Left kidney (tissue), 2 donors: ENCODE measurements around the gene TM4SF20. TPM values are rescaled to one million over a fixed set of nuclear protein-coding genes. Genes with fewer than 3 reads are reported as not detected.
A peak's percentile ranks its signal among the peaks of the same experiment; 100 is the strongest.
"Not testable (repeated sequence)": the region's sequence is repeated elsewhere in the genome, so short reads cannot be mapped to it uniquely, and the experiment has no call there.

Experiments
- DNase-seq: peaks from one replicate; pipeline ENCODE4 v3.0.0-alpha.2; 2013
- polyA plus RNA-seq: library from polyadenylated mRNA; unstranded; fragments of 120-200 nt; gene quantifications from one replicate; pipeline ENCODE4 v1.2.1, GENCODE V29; 2013; ENCODE audit not compliant: insufficient read length

The TM4SF20 gene
- polyA plus RNA-seq, 1 donor = 0.27 TPM

DNA sequence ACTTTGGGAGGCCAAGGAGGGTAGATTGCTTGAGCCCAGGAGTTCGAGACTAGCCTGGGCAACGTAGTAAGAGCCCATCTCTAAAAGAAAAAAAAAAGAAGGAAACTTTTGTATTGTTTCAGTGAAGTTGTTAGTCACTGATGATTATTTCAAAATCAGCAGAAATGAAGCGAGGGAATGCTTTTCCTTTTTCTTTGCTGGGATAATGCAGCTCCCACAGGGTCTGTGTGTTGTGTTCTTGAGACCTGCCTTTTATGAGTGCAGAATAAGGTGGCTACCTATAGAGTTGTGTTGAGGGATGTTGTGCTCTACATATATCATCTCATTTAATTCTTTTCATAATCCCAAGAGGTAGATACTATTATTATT, 11.7 kb downstream of the TM4SF20 start:
- DNase-seq = no peak

DNA sequence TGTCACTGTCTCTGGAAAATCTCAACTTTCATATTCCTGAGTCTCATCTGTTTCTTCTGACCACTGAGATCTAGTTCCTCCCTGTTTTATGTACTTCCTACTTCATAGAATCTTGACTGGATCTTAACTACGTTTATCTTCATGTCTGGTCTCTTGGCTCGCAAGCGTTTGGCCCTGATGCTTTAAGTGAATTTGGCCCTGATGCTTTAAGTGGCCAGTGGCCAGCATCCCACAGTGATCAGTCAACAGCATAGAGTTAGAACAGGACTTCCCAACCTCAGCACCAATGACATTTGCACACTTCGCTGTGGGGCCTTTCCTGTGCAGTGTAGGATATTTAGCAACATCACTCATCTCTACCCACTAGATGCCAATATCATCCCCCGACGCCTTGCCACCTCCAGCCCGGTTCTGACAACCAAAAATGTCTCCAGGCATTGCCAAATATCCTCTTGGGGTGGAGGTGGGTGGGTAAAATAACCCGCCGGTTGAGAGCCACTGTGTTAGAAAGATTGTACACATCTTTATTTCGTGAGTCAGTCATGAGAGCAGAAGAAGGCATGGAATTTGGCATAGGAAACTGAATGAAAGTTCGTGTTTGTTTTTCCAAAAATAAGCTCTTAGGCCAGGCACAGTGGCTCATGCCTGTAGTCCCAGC, 12.2 kb downstream of the TM4SF20 start:
- no peak for DNase-seq

DNA sequence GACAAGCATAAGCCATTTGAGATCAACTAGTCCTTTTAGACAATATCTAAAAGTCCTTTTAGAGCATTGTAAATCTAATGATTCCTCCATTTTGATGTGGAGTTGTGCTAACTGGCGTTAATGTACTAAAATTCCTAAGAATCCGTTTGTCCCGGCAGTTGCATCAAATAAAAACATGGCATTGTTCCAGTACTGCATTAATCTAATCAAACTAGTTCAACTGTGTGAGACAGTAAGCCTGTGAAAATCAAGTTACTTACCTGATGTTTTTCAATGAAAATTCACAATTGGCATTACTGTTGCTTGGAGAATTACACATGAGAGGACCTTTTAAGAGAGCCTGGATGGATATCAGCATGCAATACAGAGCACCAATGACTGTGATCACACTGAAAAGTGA, 13.3 kb downstream of the TM4SF20 start:
- DNase-seq = no peak

DNA sequence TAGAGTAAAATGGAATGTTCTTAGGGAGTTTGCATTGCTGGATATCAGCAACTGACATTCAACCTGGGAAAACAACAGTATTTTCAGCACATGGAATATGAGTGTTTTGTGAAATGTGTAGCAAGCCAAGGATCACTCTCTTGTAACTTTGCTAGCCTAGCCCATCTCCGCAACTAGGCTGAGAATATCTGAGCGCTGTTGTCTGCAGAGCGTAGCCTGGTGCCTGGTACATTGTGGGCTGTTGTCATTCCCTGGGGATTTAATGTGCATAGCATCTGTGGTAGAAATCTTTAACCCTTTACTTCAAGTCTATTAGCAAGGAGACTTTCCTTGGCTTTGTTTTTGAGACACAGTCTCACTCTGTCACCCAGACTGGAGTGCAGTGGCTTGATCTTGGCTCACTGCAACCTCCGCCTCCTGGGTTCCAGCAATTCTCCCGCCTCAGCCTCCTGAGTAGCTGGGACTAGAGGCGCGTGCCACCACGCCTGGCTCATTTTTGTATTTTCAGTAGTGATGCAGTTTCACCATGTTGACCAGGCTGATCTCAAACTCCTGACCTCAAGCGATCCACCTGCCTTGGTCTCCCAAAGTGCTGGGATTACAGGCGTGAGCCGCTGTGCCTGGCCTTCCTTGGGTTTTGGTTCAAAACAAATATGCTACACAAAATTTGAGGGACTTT, 14.4 kb downstream of the TM4SF20 start:
- not testable (repeated sequence) for DNase-seq

DNA sequence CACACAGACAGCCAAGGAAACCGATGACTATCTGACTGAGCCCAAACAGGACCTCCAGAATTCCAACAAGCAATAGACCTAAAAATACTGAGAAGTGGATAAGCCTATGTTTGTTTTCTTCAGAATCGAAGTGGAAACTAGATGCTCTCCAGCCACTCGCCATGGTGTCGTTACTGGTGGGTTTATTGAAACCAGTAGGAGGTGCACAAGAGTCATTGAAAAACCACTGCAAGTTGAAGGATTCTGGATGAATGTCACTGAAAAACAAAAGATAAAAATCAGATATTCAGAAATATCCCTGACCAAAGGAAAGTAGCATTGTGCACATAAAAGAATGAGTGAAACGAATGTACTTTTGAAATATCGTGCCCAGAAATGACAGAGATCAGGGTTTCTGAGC, 15.3 kb downstream of the TM4SF20 start:
- DNase-seq = no peak

DNA sequence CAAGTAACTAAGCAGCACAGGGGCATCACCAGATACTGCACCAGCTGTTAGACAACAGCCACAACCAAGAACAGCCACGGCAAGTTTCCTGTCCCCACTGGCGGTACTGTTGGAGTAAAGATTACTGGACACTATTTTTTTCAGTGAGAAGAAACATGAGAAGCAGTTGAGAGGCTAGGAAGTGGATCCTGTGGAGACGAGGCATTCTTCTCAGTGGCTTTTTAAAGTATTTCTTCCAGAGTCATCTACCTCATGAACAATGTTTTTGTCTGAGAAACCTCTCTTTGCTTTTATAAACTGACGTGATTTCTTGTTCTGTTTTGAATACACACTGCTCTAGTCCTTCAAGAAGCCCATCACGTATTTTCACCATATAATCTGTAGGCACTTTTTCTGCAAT, 18.8 kb downstream of the TM4SF20 start:
- no peak for DNase-seq

DNA sequence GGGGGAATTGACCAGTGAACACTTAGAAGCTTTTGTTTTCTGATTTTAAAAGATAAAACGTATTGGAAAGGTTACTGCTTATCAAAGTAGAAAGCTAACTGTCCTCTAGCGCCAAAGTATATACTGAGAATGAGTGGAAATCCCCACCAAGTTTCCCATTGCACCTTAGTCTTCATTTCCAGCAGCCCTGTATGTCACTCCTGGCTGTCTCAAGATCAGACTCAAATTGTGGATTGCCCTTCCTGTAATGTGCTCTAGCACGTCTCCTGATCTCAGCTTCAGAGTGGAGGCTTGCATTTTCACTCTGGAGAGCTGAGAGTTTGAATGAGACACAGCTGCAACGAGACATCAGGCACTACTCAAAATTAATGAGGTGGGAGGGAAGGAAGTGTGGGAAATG, 27.5 kb downstream of the TM4SF20 start:
- DNase-seq = no peak

DNA sequence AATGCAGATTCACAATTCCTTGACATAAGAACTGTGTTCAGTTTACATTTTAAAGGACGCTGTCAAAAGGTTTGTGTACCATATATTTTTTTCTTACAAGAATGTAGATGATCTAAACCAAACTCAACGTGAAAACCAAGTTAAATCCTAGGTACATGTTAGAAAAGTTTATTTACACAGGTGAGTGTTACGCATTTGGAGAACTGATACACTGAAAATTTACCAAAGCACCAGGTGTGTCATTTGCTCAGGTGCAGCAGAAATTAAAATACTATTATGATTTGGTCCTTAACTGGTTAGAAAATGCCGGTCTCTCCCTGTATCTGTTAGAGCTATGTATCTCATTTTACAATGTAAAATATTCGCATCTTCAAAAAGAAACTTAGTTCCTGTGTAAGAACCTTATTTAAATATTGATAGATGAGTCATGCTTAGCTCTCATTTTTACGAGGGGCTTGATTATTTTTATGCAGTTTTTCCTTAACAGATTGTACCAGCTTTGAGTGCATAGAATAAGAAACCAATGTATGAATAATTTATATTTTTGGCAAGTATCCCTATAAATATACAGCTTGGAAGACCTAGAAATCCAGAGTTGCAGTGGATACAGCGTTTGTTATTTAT, 29.0 kb downstream of the TM4SF20 start:
- DNase-seq = no peak

DNA sequence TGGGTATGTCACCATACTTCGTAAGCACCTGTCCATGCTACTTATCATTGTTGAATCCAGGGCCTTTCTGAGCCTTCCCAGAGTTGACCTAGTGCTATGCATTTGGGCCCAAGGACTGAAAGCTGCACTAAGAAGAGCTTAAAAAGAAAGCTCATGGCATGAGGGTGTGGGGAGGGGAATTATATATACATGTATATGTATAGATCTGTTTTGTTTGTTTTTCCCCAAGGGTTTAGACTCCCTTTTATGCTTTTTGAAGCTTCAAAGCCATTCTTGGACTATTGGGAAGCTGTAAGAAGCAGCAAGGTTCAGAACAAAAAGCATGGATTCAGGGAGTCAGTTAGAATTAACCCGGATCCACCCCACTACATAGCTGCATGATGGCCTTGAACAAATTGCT, 30.8 kb downstream of the TM4SF20 start:
- DNase-seq = no peak

DNA sequence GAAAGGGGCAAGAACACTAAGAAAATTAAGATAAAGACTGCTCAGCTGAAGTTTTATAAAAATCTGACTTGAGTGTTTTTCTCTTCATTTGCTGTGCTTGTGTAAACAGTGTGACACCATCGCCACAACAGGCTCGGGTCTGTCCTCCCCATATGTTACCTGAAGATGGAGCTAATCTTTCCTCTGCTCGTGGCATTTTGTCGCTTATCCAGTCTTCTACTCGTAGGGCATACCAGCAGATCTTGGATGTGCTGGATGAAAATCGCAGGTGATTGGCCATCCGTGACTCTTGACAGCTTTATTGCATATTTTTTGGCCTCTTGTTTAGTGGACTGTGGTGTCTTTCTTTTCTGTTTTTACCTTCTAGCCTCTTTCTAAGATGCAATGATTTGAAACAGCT, 32.0 kb downstream of the TM4SF20 start:
- DNase-seq = peak; percentile 19

DNA sequence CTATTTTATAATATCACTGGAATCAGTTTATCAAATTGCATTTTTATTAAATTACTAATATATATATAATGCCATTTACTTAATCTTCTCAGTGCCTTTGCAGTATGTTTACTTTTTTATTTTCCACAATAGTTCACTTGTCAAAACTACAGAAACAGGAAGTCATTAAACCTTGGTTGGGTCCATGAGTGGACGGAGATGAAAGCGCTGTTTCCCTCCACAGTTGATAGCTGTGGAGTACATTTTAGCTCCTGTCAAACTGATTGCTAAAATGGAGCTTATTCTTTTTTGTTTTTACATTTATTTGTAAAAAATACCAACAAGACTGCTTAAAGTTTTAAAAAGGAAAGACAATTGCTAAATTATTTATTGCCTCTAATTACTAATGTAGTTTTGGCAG, 34.9 kb downstream of the TM4SF20 start:
- DNase-seq = no peak

DNA sequence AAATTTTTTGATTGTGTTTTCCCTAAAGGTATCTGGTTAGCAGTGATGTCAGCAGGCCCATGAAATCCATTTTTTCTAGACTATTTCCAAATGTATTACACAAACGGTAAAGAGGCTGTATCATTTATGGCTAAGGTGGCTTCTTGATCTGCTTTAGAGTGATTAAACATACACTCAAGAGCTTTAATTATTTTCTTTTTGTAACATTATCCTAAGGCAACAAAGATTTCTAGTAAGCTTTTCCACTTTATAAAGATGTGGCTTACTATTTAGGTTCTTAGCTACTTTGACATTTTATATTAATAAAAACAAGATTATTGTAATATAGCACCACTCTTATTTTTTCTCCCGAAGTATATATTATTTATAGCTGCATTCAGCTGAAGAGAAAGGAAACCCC, 37.6 kb downstream of the TM4SF20 start:
- DNase-seq = no peak

DNA sequence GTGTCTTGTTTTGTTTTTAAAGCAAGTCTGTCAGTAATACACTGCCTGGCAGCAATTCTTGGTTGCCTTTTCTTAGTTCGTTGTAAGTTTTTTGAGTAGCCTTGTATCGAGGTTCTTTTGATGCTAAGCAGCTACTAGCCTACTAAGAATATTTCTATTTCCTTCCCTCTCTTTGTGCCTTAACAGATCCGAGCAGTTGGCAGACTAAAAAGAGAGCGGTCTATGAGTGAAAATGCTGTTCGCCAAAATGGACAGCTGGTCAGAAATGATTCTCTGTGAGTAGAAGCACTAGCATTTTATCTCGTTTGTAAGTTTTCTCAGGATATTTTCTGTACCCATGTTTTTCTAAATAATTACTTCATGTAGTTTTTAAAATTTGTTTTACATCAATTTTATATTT, 39.0 kb downstream of the TM4SF20 start:
- DNase-seq = no peak

DNA sequence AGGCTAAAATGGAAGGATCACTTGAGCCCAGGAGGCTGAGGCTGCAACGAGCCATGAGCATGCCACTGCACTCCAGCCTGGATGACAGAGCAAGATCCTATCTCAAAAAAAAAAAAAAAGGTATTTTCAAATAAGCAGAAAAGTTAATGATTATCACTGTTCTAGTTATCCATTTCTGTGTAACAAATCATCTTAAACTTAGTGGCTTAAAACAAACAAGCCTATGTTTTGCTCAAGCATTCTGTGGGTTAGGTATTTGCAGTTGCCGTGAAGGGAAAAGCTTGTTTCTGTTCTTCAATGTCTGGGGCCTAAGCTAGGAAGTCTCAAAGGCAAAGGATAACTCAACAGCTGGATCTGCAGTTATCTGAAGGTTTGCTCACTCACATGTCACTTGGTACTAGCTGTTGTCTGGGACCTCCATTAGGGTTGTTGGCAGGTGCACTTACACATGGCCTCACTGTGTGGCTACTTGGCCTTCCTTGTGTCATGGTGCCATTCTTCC, 40.0 kb downstream of the TM4SF20 start:
- peak; percentile 14 for DNase-seq

DNA sequence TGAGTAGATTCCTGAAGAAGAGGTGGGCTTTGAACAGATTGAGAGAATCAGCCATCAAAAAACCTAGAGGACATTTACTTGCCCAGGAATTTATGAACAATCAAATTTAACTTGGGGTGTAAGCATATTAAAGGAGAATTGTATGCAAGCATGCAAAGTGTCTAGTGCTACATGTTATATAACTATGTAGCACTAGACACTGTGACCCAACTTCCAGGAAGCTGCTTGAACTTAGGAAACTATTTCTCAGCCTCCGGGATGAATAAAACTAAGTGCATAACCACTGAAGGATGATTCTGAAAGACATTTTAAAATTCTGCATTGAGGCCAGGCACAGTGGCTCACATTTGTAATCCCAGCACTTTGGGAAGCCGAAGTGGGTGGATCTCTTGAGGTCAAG, 41.7 kb downstream of the TM4SF20 start:
- DNase-seq = no peak

DNA sequence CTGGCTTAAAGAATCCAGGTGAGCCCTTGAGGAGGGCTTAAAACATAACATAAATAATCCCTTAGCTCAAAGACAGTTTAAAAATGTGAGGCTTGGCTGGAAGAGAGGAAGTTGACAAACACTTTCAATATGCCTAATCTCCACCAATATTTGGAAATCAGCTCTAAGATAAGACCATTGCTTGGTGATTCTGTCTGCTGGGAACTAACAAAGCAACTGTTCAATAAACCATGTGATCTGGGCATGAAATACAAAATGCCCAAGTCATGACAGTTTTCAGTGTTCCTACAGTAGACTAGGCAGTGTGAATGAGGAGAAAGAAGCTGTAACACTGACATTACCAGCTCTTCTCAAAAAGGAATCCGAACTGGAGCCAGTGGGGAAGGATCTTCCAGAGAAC, 43.4 kb downstream of the TM4SF20 start:
- no peak for DNase-seq

DNA sequence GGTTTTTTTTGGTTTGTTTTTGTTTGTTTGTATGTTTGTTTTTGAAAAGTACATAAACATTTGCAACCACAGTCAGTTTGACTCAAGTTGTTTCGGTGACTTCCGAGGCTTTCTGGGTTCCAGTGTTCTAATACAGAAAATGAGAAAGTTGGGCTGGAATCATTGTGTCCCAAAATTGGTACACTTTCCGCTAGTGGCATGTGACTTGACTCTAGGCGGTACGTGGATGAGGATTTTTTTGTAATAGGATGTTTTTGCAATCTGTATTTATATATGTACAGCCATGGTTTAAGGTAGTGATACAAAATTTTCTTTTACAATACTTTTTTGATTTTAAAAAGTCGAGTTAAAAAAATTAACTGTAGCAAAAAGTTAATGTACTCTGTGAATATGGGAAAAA, 52.3 kb downstream of the TM4SF20 start:
- DNase-seq = no peak

DNA sequence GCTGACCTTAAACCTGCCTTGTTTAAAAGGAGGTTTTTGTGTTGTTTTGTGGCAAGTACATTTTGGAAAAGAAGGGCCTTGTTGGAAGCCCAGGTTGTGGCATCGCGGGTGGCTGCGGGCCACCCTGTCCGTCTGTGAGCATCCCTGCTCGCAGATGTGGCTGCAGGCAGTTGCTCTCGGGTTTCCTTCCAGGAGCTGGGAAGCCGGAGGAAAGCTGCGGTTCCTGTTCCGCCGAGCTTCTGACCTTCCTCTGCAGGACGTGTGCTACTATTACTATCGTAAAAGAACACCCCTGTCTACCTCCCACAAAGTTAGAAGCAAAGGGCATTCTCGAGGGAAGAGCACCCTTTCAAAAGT, 53.3 kb downstream of the TM4SF20 start:
- DNase-seq = peak; percentile 39

DNA sequence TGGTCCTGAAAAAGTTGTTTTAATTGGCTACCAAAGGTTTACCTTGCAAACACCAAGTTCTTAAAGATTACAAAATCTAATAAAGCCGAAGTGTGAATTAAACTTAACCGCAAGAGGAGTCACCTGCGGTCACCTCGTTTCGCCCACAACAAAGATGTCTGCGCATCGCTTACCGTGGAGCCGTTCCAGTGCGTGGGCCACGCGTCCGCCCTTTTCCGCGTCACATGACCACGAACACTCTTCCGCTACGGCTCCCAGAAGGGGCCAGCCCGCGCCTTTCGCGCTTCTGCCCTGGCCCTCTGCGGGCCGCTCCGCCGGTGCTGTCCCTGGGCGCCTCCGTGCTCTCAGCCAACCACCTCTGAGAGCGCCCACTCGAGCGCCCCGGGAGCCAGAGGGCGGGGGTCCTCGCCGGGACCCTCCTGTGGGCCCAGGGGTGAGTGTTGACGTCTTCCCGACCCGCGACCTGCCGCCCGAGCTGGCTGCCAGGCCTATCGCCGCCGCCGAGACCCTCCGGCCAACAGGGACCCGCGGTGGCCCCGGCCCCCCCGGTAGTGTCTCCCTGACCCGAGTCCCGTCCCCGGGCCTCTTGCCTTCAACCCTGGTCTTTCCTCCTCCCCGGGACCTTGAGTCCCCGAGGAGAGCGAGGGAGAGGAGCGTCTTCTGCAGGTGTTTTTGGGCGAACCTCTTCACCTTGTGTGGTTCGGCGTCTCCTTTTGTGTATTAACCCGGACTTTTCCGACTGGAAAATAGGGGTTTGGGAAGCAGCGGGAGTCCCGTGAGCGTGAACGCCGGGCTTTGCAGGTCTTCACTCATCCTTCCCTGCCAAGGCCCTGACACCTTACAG, 53.9 kb downstream of the TM4SF20 start, which contains the start of gene MFF:
Gene MFF (plus strand): TSS at position 257 of the 844 bp plus-strand sequence. CDS start 5,415 bp downstream, outside the sequence.
- DNase-seq = peak; percentile 93

DNA sequence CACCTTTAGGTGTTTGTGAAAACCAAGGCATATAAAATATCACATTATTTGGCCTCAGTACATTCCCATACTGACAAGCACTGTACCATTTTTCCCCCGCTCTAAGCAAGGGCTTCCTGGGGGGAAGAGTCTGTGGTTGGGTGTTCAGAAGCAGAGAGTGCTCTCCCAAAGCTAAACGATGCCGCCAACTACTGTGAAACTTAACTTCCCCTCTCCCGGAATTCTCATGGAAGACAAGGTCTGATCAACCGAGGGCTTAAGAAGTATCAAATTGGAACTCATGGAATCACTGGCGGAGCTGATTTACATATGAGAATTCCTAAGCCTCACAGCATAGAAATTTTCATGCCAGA, 54.5 kb downstream of the TM4SF20 start:
- no peak for DNase-seq

DNA sequence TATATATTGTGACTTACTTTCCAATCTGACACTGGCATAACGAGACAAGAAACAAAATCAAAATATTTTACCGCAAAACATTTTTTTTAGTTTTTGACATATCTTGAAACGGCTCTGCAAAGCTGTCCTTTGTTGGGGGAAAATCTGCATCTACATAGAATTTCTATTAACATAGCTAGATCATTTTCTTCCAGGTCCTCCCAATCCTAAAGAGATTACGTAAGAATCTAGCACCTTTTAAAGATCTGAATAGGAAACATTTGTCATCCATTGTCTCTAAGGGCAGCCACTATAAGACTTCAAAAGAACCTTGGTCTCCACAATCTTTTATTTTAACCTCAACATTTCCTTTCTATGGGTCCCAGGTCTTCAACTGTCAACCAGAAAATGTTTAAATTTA, 55.3 kb downstream of the TM4SF20 start:
- no peak for DNase-seq

DNA sequence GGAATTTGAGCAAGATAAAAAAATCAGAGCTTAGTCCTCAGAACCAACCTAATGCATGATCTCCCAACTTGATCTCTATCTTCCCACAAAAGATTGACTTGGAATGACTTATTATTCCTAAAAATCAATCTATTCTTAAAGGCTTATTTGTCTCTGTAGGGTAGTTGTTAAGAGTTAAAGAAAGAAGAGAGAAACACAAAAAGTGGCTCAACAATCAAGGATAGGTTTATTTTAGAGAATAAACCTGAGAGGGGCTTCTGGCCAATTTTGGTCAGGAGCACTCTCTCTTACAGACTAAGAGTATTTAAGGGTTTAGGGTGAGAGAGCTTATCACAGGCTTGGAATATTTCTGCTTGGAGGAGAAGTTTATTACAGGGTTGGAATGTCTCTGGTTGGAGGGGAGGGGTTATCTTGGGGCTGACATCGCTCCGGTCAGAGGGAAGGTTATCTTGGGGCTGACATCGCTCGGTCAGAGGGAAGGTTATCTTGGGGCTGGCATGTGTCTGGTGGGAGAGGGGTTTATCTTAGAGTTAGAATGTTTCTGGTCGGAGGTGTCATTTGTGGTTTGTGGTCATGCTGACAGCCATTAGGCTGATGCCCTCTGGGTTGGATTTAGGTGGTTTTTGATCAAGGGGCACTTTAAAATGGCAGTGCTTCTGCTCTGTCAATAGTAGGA, 56.4 kb downstream of the TM4SF20 start:
- no peak for DNase-seq
